K562 treated with DMSO at 1 percent for 24 hours (cell line): Measurements from ENCODE around the gene EXOC4. TPM values are rescaled to one million over a fixed set of nuclear protein-coding genes. Genes with fewer than 3 reads are reported as not detected.

Experiments
- total RNA-seq: library from RNA; unstranded; fragments of 300-600 nt; gene quantifications from 2 replicates; pipeline ENCODE4 v1.2.3, GENCODE V29; 2022; ENCODE audit warnings: low read depth; ENCODE audit not compliant: insufficient read depth

The EXOC4 gene
- total RNA-seq: 34.3 and 35.3 TPM in 2 replicates

GRCh38 chr7:133252858-133253518 is at the start of gene EXOC4:
TSS of gene EXOC4 (plus strand) at chr7:133253078.

Other genes with a start within 250 kb of the EXOC4 start
- 95.9 and 97.5 TPM in 2 replicates for gene CHCHD3, start 171.0 kb upstream of the EXOC4 start, total RNA-seq